SW 1271 (cell line): ENCODE results near the gene MCTP2.

ENCODE experiments used
- DNase-seq, 2 experiments: peaks; one replicate each; lab custom pipeline; 2025; lab: John Stamatoyannopoulos, UW

MCTP2 gene

DNA sequence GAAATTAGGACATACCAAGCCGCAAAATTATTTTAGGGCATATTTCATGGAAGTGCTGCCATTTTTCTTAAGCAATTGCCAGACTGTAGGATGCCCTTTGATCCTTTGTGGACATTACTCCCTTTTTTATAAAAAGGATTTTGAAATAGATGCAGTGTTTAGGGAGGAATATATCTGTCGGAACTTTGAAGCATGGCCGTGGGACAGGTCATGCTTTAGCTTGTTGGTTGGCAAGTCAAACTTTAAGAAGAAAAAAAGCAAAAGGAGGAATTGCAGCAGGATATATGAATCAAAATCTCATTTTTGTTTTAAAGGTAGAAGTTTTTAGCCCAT lies 122.1 kb downstream of the MCTP2 start:
- no peak for DNase-seq

DNA sequence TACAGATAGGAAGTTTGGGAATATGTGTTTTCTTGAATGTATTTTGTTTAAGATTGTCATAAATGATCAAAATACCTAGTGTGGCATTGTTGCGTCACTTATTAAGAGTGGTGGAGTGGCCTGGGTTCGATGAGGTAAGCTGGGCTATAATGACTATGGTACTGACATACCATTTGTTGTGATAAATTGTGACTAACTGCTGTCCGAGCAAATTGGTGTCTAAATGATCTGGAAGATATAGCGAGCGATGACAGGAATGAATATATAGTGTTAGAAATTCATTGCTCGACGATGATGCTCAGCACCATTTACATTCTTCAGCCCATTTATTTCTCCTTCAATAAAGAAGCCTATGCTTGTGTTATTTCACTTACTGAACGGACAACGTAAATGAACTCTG lies 123.3 kb downstream of the MCTP2 start:
- no peak for DNase-seq

DNA sequence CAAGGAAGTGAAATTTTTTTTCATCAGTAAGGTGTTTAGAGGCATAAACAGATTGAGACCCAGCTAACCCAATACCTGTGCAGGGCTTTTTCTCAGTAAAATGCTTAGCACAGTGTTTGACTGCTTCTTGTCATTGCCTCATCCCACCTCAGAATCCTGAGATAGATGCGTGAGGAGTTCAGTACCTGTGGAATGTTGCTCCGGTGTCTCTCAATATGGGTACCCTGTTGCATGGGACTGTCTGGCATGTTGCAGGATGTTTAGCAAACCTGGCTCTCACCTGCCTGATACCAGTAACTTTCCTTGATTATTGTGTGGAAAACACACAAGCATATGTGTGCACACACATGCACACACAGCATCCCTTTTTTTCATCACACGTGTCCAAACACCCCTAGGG lies 128.4 kb downstream of the MCTP2 start:
- no peak for DNase-seq

DNA sequence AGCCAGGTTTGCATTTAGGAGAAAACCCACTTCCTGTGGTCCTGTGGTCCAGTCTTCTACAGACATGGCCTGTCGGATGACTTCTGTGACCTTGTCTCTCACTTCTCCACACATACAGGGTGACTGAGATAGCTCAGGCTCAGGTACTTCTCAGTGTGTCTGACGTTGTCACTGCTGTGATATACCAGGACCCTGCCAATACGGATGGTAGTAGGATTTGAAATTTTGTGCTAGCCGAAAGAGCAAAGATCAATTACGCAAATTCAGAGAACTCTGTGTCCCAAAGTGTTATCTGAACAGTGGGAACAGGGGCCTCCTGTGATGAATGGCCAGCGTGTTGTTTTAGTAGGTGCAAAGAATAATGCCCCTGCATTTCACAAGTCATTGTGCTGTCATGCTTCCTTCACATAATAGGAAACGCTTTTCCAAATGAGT lies 128.9 kb downstream of the MCTP2 start:
- no peak for DNase-seq

DNA sequence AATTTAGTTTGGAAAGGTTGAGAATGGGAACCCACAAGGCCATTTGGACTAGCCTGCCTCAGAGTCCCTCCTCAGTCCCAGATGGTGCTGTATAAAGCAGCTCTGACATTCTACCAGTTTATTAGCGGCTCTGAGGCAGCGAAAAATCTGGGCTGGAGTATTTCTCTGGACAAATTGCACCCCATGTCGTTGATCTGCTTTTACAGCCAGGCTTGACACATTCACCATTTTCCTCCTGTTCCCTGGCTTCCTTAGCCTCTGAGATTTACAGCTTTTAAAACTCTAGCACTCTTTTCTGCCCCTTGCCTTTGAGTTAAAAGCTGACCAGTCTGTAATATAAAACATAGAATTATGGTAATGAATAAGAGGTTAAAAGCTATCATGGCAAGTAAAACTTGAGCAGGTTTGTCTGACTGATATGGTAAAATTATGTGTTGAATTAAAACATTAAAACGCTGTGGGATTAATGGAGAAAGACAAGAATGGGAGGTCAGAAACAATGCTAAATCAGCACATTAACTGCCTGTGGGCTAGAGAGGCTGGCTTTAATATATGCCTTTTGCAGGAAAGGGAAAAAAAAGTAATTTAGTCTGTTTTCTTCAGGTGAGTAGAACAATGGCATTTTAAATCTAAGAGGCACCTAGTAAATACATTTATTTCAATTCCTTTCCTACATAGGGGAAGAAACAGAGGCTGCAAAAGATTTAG lies 131.2 kb downstream of the MCTP2 start:
- DNase-seq: no peak

DNA sequence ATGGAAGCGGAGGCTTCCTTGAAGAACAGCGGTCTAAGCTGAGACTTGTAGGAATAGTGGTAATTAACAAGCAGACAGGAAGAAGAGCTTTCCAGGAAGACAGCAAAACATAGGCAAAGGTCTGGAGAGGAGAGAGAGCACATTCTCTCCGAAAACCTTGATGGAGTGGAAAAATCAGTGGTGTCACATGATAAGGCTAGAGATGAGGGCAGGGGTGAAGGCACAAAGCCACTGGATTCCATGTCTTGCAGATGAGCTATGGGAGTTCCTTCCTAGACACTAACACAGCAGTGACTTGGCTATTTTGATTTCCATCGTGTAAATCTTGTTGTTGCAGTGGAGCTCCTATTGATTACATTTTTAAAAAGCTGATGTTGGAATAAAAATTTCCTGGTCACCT lies 132.0 kb downstream of the MCTP2 start:
- DNase-seq: no peak

DNA sequence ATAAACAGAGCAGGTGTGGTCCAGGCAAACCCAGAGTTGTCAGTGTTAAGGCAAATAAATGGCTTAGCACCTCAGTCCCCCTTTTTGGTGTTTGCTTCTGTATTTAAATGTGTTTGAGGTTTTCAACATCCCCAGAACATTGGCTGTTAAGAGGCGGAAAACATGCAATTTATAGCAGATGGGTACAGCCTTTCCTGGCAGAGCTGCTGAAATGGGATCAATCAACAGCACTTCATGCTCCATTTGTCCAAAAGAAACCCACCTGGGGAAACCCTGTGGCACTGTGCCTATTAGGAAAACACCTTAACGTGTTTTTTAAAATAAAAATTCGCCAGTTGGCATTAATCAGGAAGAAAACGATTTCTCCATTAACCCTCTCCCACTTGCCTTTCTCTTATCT lies 135.4 kb downstream of the MCTP2 start:
- no peak for DNase-seq

DNA sequence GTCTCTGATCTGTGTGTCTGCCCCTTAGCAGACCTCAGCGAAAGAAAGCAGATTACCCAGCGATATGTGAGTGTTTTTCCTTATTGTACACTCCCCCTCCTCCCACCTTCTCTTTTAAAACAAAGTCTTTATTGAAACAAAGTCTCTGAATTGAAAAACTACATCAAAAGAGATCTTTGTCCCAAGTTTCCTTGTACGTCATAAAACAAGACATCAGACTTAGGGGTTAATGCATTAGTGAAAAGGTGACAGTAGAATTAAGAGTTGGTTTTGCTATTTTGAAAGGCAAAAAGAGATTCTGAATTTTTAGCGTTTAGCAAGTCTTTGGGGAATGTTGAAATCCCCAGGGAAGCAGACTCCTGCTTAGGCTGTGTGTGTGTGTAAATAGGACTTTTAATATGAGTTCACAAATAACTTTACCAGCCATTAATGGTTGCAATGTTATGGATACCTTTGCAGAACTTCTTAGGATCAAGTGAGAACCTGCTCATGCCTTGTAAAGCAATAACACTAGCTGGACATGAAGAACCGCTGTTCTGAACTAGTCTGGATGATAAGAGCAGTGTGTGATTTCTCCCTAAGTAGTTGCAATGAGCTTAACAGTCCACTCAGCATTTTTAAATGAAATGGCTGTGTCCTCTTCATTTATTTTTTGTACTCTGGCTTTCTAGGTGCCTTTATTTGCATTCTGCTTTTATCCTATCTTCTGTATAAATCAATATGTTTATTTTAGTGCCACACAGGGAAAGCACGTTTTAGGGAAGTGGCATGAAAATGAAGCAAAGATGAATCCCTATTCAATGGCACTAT lies 136.6 kb downstream of the MCTP2 start:
- no peak for DNase-seq

DNA sequence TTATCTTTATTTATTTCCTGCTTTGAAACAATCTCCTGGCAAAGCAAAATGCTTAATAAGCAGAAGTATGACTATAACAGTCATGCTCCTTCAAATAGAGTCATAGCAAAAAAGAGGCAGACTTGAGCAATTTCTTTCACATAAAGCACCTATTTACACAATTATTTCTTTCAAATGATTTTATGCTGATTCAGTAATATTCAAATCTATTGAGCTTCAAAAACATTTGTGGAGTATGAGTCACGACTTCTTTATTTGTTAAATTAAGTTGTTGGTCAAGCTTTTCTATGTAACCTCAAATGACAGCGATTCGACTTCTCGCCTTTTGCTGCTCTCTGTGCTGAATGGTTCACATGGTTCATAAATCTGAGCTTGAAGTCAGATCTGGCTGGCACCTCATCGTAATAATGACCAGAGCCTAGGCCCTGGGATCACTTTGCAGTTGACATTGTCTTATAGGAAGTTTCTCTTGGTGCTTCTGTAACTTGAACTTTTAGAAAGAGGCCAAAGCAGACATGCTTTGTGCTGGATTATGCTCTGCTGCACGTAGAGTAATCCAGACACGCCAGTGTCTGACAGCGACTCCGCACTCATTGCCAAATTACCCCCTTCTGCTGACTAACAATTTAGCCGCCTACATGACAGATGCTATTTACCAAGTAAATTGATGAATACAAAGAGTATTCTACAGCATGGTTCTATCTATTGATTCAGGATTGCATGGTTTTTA lies 139.0 kb downstream of the MCTP2 start:
- no peak for DNase-seq

DNA sequence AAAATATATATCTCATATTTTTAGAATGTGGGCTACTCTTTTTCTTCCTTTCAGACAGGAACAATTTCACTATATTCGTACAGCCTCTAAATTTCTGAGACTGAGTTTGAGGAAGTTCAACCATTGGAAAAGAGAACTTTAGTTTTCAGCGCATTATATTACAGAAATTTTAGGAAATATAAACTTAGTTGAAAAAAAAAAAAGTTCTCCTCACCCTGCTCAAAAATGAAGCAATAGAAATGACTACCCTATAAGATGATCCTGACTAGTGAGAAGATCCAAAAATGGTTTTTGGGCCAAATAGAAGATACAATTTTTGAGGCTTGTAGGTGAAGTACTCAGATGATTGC lies 139.6 kb downstream of the MCTP2 start:
- no peak for DNase-seq

DNA sequence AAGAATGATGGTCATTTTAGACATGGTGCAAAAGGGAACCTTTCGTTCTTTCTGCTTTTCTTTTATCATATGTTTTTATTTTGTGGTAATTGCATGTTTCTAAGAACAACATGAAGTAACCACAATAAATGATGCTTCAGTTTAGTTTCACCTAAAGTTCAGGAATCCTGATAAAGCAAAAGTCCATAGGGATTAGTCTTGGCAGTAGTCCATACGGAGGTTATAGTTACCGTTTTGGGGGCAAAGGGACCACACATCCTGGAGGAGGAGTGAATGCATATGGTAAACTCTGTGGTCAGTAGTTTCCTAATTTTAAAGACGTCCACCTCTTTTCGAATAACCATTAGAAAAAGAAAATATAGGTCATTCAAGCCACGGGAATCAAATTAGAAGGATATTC lies 141.5 kb downstream of the MCTP2 start:
- no peak for DNase-seq

DNA sequence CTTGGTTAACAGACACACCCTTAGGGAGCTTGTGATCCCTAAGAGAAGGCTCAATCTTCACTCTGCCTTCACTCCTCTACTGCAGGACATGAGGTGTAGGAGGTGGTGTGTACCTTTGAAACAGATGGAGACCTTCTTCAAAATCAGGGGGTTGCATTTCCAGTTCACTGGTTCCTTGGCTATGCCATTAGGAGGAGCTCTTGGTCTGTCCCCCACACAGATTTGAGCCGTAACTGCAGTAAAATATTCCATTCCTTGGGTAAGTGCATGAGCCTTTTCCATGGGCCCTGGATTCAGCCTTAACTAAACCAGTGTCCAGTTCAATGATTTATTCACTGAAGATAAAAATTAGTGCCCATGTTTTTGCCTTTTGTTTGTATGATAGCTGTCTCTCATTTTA lies 144.6 kb downstream of the MCTP2 start:
- DNase-seq: no peak

DNA sequence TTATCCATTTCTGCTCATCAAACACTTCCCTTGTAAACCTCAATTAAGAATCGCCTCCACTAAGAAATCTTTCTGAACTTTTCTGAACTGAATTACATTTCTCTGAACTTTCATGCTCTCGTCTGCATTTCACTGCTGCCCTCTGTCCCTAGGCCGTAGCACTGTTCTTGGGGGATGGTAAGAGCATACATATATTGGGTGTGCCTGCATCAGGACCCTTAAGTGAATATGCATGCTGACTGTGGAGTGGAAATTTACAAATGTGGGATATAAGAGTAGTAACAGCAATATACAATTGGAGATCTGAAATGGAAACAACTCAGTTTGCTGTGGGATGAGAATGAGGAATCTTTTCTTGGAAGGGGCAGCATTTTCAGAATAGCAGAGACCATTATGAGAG lies 148.6 kb downstream of the MCTP2 start:
- no peak for DNase-seq

DNA sequence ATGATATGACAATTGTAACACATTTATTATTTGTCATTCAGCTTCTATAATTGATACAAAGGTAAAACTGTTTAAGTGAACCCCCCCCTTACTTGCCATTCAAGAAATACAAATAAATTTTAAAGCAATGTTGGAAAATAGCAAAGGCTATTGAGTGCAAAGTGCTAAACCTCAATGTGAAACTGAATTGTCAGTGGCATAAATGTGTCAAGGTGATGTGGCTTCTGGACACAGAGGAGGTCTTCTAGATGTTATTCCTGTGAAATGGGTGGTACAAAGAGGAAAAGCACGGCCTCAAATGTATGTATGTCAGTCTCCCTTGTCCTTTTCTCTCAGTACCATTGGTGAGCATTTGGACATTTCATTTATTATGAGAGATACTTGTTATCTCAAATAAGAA lies 149.4 kb downstream of the MCTP2 start:
- DNase-seq: no peak

DNA sequence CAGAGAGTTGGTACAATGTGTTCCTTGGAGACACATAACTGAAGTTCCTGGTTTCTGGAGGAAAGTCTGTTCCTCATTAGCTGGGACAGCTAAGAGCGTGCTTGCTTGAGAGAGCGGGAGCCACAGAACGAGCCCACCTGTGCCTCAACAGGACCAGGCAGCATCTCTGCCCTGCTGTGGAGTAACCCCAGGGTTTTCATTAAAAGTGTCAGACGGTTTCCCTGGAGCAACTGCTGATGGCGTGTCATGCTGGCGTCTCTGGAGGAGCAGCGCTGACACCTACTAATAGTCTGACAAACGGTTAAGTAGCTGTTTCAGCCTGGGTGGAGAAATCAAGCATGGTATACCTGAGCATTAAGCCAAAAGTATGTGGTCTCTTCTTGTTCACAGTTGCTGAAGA lies 150.0 kb downstream of the MCTP2 start:
- DNase-seq: no peak

DNA sequence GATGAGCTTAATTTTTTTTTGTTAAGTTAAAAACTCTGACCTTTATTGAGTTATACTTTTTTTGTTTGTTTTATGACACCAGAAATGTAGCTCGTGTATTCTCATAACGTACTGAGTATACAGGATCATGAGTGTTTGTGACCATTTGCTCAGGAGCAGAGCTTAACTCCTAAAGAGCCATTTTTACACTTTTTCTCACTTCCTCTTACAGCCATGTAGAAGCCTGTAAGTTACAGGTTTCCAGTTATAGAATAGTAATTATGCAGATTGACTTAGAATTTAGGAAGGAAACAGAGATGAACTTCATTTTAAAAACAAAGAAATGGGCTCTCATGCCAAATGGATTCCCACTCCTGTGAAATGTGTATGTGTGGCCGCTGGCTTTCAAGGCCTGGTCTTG lies 151.7 kb downstream of the MCTP2 start:
- DNase-seq: no peak

DNA sequence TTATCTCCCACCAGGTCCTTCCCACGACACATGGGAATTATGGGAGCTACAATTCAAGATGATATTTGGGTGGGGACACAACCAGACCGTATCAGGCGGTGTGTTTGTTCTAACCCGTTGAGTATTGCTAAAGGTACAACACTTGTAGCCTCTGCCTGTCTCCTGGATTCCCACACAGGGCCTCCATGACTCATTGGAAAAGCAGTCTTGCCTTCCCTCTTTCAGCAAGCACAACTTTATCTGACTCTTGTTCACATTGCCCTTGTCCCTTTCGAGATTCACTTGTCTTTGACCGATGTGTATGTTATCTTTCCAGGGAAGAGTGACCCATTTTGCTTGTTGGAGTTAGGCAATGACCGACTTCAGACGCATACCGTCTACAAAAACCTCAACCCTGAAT lies 152.3 kb downstream of the MCTP2 start:
- no peak for DNase-seq

DNA sequence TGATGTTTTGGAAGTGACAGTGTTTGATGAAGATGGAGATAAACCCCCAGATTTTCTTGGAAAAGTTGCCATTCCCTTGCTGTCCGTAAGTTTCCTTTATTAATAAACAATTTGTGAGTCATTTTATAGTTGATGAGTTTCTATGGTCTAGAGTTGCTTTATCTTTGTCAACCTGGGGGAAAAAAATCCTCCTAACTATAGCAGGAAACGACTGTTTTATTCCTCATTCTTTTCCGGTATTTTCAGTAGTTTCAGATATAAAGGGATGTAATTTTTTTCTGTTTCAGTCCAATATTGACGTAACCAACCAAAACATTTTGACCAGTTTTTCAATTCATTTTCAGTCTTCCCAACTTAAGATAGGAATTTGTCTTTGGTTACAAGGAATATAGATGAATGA lies 154.1 kb downstream of the MCTP2 start:
- no peak for DNase-seq

DNA sequence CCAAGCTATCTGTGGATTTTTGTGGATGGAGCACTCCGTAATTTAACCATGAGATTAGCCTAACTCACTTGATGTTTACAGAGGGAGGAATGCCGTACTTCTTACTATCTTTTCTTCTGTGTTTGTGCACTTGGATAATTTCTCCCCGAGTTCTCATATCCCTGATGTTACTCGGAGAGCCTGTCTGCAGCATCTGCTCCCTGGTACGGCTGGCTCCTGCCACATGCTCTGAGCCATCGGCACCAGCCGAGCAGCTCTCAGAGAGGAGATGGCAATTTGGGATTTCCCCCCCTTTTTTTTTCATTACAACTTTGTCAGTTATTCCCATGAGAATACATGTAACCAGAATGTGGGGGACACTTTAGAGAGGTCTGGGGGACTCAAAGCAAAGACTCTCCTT lies 155.0 kb downstream of the MCTP2 start:
- no peak for DNase-seq

DNA sequence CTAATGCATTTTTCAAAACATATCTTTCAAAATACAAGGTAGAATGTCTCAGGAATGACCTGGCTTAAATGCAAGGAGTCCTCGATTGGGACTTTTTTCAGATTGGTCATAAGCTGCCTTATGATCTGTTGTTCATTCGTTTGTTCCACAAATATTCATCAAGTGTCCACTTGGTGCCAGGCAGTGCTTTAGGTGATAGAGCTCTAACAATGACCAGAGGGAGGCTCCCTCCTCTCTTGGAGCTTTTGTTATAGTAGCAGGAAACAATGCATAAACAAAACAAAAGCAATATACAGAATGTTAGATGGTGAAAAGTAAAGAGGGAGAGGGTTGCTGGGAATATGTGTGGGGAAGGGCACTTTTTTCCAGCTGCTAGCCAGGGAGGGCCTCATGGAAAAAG lies 156.1 kb downstream of the MCTP2 start:
- DNase-seq: no peak

DNA sequence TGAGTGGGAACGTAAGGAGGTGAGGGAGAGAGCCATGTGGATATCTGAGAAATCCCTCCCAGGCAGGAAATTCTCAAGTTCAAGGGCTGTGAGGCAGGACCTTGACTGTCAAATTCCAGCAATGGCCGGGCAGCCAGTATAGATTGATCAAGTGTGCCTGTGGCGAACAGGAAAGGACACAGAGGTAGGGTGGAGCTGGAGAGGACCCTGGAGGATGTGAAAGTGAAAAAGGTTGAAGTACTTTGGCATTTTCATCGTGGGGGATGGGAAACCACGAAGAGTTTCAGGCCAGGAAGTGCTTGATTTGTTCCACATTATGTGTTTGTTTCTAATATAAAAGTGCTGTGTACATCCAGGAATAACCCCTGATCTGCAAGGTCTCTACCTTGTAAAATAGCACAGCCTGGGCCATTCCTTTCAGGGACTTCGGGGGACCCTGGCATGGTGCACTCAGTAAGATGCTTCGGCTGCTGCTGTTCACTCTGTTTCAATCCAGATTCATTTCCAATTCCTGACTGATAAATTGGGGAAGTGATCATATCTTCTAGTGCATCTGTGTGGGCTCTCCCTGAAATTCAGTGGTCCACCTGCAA lies 156.6 kb downstream of the MCTP2 start:
- no peak for DNase-seq

DNA sequence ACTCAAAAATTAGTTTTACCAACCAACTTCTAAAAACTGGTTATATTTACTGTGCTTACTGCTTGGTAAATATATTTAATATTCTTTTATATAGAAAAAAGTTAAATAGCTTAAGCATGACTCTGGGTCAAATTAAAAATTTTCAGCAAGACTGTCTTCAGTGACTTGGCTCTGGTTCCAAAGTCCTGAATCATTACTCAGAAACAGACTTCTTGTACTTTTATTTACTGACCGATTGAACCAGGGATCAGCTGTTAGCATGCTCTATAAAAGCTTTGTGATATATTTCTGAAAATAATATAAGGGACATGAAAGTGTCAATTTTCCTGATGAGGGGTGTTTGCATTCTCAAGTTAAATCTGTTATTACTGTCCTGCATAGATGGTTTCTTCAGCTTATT lies 164.3 kb downstream of the MCTP2 start:
- no peak for DNase-seq

DNA sequence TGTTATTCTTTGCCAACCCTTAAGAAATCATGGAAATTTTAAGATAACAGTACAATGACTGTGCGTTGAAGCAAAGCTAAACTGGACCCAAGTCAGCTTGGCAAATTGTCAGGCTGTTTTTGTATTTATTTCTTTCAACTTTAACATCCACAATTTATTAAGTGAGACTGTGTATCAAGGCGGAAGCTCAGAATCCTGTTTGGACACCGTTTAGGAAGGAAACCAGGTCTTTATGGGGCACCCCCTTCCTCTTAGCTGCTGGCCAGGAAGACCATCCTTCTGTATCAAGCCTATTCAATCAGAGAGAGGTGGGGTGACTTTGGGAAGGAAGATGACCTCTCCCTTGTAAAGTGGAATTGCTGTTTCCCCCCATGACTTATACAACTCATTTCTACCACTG lies 166.0 kb downstream of the MCTP2 start:
- DNase-seq: no peak
